HS-27A (cell line): ENCODE results near the gene RAP1GAP.

ENCODE experiments used
- DNase-seq: peaks from one replicate; pipeline ENCODE4 v3.0.0-alpha.2; 2012; ENCODE audit warnings: low read depth, missing footprints

RAP1GAP gene

DNA sequence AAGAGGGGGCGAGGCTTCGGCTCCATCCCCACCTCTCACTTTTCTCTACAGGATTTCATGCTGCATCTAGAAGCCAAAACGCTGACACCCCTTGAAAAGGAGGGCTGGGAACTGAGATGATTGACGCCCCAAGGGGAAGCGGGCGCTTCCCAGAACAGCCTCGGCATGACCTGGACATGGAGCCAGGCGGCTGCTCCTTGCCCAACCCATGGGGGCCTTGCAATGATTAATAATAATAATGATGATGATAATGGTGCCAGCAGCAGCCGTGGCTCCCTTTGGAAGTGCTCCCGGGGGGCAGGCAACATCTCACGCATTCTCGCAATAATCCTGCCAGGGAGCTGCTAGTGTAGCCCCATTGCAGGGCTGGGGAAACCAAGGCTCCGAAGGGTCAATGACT, 78.2 kb downstream of the RAP1GAP start:
- no peak for DNase-seq

DNA sequence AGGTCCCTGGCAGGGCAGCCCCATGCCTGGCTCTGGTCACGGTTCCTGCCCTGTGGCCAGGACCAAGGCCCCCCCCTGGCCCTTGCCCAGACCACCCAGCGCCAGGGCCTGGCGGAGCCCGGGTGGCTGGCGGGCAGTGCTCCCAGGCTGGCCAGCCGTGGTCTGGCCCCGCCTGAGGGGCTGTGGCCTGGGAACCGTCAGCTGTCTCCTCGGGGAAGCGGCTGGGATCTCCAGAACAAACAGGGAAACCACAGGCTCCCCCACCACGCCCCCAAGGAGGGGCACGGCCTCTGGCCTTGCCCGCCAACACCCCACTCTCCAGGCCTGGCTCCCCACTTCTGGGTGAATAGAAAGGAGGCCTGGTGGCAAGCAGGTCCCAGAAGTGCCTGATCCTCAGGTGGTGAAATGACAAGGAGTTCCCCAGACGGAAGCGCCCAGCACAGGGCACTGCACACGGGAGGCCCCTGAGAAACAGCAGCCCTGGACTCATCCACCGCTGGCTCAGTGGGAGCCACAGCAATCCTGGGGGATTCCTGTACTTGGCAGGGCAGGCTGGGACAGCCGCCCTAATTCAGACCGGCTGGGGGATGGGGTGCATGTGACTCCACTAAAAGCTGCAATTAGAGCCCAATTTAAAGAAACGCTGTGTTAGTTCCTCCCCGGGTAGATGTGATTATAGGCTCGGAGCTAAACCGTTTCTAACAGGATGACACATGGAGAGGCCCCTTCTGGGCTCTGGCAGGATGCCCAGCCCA, 78.9 kb downstream of the RAP1GAP start:
- no peak for DNase-seq

DNA sequence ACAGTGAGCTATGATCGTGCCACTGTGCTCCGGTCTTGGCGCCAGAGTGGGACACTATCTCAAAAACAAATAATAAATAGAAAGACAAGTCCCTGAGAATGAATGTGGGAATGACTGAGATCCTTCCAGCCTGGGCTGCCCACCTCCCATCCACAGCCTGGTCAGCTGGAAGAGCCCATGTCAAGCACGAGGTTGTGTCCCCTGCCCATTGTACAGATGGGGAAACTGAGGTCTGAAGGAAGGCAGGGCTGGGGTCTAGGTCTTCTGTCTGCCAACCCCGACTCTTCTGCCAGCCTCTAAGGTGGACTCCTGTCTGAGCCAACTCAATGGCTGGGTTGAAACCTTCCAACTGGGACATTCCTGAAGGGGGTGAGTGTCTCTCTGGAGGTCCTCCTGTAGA, 79.5 kb downstream of the RAP1GAP start:
- DNase-seq = no peak

DNA sequence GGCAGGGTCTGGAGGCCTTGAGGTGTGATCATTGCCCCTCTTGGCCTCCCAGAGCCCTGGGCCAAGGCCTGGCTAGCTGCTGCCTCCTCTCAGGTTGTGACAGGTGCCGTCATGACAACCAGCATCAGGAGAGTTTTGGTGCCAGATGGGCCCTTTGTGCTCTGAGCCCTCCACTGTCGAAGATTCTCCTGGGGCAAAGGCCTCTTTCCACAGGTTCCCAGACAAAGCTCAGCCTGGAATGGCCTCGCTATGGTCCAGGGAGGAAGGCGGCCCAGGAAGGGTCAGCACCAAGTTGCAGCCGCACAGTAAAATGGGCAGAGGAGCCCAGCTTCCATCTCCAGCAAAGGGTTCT, 81.6 kb downstream of the RAP1GAP start:
- no peak for DNase-seq

DNA sequence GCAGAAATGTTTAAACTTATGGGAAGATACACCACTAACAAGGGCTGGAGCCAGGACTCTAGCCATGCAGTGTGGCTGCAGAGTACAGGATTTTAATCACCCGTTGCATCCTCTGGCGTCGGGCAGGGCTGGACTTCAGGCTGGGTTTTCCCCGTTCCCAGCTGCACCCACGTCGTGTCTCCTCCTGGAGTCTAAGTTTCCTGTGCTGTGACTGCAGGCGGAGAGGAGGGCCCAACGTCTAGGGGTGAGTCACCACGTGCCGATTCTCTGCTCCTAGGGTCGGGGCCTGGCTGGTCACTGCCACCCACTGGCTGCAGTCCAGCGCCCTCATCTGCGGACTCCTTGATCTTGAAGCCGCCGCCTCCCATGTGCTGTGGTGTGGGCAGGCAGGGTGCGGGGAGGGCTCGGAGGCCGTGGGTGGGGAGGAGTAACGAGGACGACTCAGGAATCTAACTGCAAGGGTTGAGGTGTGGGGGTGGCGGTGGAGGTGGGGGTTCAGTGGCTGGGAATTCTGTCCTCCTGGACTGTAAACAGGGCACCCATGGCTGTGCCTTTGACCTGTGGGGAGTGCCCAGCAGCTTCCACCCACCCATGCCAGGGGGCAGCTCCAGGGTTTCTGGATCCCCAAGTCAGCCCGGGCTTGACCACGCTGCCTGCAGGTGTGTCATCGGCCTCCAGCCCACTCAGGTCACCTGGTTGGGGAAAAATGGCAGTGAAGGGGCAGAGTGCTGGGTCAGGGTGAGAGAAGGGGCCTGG, 82.1 kb downstream of the RAP1GAP start:
- peak; percentile 84 for DNase-seq

DNA sequence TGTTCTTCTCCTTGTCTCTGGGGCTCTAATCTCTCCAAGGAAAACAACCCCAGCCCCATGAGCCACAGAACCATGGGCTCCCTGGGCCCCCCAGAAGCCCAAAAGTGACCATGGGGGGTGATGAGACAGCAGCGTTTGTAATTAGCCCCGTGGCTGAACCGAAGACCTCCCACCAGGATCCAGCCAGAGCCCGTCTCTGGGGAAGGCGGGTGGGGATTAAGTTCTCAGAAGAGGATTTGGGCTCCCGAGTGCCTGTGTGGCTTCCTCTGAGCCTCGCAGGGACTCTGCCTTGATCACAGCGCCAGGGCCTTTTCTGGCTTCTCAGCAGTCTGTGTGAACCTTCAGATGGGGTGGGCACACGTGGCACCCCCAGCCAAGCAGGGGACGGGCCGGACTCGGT, 82.9 kb downstream of the RAP1GAP start:
- no peak for DNase-seq

DNA sequence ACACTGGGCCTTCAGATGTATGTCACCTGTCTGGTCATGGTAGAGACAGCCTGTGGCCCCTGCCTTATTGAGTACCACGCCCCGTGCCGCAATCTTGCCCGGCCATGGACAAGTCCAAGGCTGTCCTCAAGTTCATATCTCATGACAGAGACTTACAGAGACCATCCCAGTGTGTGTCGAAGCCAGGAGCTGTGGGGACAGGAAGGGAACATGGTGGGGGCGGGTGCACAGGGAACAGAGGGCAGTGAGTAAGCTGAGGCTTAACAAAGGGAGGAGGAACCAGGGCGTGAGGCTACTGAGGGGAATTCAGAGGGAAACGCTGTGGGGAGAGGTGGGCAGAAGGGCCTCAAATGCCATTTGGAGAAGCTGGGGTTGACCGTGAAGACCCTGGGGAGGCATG, 84.1 kb downstream of the RAP1GAP start:
- no peak for DNase-seq

DNA sequence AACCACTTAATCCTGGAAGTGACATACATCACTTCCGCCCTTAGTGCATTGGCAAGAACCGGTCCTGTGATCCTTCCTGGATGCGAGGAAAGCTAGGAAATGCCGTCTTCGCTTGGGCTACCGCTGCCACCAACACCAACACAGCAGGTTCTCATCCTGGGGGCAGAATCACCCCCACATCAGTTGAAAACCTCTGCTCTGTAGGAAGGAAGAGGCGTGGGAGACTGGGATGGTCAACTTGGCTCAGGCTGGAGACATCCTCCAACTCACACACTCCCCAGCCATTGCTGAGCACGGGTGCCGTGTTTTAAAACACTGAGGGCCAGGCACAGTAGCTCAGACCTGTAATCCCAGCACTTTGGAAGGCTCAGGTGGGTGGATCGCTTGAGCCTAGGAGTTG, 85.1 kb downstream of the RAP1GAP start:
- DNase-seq = no peak

DNA sequence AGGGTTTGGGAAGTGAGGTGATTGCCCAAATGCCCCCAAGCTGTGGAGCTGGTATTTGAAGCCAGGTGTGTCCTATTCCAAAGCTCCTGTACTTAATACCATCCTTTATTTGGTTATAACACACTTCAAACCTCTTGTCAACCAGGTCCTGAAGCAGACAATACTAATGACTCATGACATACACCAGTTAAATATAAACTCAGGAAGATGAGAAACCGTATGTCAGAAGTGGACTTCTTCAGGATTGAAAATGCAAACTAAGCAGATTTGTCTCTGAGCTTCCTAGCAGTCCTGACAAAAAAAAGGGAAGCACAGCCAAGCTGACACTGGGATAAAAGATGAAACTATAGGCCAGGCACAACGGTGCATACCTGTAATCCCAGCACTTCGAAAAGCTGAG, 89.4 kb downstream of the RAP1GAP start:
- no peak for DNase-seq

DNA sequence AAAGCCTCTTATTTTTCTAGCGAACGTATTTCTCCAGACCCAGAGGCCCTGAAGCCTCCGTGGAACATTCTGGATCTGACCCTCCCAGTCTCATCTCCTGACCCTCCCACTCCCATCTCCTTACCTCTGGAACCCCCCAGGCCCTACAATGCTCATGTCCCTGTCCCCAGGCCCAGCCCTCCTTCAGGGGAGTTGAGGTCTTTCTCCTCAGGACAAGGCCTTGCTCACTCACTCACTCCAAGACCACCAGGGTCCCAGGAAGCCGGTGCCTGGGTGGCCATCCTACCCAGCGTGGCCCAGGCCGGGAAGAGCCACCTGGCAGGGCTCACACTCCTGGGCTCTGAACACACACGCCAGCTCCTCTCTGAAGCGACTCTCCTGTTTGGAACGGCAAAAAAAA, 91.2 kb downstream of the RAP1GAP start:
- DNase-seq = no peak

DNA sequence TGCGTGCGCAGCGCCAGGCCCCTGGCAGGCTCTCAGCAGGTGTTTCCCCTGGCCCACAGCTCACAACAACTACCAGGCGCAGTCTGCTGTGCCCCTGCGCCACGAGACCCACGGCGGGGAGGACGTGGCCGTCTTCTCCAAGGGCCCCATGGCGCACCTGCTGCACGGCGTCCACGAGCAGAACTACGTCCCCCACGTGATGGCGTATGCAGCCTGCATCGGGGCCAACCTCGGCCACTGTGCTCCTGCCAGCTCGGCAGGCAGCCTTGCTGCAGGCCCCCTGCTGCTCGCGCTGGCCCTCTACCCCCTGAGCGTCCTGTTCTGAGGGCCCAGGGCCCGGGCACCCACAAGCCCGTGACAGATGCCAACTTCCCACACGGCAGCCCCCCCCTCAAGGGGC, 91.8 kb downstream of the RAP1GAP start:
- no peak for DNase-seq

DNA sequence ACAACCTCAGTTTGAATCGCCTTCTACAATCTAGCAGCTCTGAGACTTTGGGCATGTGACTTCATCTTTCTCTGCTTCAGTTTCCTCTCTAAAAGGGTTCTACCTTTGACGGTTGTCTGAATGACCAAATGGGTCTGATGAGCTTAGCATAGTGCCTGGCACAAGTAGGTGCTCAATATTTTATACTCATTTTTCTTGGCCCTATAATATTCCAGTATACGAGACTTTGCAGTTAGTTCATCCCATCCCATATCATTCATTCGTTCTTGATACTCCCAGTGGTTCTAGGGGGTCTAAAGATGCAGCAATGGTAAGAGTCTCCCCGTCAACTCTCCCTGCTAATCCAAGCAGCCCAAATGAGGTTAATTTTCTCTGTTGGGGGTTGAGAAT, 92.4 kb downstream of the RAP1GAP start:
- DNase-seq = no peak

DNA sequence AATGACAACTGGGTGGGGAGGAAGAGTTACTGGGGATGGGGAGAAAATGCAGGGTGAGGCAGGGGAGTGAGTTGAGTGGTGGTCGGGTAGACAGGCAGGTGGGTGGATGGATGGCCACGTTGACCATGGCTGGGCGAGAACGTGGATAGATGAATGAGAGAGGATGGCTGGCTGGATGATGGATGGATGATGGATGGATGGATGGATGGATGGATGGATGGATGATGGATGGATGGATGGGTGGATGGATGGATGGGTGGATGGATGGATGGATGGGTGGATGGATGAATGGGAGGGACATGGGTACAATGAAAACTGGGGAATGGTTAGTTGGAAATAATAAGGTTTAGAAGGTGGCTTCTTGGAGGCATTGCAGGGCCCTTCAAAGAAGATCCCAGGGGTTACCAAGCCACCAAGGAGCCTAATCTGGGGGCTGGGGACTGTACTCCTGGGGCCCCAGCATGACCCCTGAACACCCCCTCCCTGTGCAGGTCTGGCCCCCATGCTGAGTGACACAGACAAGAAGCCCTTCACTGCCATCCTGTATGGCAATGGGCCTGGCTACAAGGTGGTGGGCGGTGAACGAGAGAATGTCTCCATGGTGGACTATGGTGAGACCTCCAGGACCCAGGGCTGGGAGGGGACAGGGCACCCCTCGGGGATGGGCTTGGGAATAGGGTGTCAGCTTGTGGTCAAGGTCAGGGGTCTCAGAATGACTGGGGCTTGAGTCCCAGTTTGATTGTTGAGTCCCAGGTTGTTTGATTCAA, 92.9 kb downstream of the RAP1GAP start:
- DNase-seq = no peak

DNA sequence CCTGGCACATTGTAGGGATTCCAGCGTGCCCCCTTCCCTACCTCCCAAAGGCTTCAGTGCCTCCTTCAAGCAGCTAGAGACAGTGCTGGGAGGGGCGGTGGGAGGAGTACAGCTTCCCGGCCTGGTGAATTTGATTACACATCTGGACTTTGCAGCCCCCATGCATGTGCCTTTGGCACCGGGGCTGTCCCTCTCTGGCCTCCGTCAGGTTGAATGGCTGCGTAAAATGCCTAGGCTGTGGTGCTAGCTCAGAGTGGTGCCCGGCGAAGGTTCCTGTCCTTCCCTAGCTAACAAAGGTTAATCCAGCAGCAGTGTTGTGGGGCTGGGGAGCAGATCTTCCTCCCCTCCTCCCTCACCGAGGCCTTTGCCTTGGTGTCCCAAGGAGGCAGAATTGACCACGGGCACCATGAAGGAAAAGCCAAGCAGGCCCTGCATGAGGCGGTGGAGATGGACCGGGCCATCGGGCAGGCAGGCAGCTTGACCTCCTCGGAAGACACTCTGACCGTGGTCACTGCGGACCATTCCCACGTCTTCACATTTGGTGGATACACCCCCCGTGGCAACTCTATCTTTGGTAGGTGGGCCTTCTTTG, 93.7 kb downstream of the RAP1GAP start:
- DNase-seq = no peak

DNA sequence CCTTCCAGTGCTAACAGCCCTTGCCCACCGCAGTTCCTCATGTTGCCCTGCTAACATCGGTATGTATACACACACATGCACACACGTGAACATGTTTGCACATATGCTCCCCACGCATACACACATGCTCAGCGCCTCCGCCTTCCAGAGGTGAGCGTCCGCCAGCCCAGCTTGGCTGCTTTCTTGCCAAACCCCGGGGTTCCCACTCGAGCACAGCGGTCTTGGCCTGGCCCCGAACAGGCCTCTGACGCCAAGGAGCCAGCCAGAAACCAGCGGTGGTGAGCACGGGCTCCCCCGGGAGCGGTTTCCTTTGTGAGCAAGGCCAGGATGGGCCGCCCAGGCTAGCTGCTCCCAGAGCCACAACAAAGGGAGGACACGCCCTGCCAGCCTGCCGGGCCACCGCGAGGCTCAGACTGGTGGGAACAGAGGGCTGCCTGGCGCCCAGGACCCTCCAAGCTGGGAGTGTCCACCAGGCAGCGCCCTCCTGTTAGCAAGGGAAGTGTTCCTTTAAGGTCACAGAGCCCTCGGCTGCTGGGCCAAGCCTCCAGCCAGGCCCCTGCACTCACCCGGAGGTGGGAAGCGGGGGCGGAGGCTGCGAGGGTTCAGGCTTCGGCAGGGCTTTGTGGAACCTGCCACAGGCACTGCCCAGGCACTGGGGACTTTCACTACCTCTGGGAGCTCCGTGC, 94.5 kb downstream of the RAP1GAP start:
- DNase-seq = no peak

DNA sequence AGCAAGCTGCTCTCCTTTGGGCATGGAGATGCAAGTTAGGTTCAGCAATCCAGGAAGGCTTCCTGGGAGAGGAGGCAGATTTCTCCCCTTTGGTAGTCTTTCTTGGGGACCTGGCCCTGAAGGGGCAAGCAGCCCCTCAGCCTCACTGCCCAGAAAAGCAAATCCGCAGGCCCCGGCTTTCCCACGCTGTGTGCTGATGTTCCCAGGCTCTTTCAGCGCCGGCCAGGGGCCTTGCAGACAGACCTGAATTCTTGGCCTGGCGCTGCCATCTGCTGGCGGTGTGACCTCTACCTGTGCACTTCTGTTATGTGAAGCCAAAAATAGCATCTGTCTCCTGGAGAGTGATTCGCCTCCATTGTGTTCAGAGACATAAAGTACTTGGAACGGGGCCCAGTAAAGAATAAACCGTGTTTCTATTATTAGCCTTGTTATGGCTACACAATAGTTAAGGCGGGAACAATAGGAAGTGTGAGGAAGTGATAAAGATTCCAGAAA, 95.1 kb downstream of the RAP1GAP start:
- DNase-seq = no peak

DNA sequence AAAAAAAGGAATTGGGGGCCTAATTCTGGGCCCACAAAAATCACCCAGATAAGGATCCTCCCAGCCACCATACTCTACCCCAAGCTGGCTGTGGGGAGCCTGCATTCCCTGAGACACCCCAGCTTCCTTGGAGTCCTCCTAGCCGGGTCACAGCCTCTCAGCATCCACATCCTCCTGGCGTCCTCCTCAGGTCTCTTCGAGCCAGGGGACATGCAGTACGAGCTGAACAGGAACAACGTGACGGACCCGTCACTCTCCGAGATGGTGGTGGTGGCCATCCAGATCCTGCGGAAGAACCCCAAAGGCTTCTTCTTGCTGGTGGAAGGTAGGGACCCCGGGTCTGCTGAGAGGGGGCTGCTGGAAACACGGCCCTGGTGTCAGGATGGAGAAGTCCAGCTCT, 95.7 kb downstream of the RAP1GAP start:
- no peak for DNase-seq

DNA sequence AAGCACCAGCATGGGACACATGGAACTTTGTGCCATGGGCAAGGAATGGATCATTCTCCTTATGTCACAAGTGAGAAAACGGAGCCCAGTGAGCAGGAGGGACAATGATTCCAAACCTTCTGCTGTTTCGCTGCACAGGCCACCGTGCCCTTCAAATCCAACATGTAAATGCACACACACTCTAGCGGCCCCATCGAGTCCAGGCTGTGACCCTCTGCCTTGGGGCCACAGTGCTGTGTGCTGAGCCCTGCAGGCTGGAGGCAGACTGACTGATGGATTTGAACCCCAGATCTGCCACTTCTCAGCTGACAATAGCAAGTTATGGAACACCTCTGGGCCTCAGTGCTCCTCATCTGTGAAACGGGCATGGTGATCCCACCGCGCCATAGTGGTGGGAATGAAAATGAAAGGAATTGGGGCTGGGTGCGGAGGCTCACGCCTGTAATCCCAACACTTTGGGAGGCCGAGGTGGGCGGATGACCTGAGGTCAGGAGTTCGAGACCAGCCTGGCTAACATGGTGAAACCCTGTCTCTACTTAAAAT, 96.4 kb downstream of the RAP1GAP start:
- DNase-seq = no peak

DNA sequence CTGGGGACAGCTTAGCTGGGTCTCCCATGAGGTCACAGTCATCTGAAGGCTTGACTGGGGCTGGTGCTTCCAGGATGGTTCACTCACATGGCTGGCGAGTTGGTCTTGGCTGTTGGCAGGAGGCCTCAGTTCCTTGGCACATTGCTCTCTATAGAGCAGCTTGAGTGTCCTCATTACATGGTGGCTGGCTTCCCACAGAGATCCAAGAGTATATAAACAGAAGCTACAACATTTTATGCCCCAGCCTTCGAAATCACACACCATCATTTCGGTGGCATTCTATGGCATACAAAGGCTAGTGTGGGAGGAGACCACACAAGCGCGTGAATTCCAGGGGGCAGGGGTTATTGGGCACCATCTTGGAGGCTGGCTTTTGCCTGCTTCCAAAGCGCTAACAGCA, 96.9 kb downstream of the RAP1GAP start:
- DNase-seq = no peak

DNA sequence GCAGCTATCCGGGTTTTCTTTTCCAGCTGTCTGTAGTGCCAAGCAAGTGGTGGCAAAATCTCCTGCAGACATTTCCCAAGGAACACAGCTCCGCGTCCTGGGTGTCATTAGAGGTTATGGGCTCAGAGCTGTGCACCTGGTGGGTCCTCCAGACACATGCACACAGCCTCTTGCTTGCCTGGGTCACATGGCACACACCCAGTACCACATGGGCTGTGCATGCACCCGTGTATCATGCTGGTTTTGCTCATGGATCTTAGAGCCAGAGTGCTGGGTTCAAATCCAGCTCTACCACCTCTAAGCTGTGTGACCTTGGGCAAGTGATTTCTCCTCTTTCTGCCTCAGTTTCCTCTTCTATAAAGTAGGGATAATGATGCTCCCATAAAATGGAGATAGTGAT, 98.3 kb downstream of the RAP1GAP start:
- no peak for DNase-seq

DNA sequence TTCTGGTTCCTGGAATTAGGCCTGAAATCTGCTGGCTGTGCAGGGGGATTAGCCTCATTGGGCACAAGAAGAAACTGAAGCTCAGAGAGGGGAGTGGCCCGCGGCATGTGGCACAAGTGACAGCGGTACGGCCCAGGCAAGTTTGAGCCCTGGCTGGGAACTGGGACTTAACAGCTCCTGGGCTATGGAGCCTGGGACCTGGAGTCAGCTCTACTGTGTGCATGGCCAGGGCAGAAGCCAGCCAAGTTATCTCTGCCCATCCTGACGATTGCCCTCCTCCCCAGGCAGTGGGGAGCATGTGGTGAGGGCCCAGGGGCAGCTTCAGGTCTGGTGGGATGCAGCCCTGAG, 98.7 kb downstream of the RAP1GAP start:
- DNase-seq = no peak
